HuH-7.5 (cell line): ENCODE results near the gene CPA5.

Experiments used
- DNase-seq: peaks from one replicate; pipeline ENCODE4 v3.0.0; 2011; ENCODE audit warnings: low spot score

CPA5 gene

DNA sequence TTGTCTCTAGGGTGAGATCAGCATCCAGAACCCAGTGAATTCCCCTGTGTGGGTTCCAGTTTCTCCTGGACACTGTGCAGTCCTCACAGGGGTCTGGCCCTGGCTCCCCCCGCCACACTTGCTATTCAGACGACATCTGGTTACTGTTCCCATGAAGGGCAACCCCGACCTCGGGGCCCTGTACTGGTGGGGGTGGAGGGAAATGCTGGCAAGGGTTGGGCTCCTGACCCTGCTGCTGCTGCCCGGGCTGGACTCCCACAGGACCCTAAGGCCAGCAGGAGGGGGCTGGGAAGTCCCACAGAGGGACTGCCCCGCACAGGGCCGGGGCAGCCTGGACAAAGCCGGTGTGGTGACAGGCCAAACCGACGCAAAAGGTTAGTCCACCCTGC lies 34.9 kb downstream of the CPA5 start:
- no peak for DNase-seq

DNA sequence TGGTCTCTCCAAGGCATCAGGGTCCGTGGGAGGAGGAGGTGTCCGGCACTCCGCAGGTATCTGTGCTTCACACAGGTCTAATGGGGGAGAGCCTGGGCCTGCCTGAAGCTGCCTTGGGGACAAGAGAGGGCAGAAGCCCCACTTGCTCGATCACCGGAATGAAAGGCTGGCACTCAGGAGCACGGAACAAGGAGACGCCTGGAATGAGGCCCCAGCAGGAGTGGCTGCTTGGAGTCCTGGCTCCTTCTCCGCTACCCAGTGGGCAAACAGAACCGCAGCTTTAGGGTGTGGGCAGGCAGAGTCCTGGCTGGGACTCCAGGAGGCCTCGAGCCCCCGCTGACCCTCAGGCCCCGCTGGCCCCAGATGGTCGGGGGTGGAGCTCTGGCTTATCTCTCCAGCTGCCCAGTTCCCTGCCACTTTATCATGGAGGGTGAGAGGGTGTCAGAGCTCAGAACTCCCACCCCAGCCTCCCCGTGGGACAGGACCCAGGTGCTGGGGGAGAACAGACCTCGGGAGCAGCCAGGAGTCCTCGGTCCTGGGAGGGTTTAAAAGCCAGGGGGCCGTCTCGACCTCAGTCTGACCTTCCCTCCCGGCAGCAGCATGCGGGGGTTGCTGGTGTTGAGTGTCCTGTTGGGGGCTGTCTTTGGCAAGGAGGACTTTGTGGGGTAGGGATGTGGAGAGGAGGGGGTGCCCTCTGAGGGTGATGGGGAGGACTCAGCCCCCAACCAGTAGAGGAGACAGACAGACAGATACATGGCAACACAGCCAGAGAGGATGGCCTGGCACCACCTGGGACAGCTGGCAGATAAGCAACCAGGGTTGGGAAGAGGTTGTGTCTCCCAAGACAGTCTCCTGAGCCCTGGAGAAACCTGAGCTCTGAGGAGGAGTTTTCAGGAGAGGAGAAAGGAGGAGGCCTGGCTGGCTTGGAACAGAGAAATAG lies 35.6 kb downstream of the CPA5 start, which contains the start of gene CPA1:
TSS of gene CPA1 (plus strand) at position 574 of the 940 bp plus-strand sequence. CDS start at position 601, 27 bp downstream.
- no peak for DNase-seq

DNA sequence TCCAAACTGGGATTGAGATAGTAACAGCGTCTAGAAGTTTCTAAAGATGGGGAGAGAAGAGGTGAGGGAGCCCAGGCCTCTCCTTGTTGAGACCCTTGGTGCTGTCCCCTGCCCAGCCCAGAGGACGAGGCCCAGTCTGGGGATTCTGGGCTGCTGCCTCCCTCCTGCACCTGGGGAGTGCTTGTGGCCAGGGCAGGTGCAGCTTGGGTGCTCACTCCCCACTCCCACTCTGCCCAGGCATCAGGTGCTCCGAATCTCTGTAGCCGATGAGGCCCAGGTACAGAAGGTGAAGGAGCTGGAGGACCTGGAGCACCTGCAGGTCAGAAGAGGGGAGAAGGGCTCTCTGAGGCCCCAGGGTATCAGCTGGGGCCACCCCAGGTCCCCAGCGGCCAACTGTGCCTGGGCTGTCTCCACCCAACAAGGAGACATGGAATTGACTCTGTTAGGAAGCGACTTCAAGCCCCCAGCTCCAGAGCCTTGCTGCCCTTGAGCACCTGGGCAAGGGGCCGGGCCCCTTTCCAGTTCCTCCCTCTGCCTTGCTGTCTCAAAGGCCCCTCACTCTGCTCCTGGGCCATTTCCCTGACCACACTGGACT lies 36.3 kb downstream of the CPA5 start:
- no peak for DNase-seq

DNA sequence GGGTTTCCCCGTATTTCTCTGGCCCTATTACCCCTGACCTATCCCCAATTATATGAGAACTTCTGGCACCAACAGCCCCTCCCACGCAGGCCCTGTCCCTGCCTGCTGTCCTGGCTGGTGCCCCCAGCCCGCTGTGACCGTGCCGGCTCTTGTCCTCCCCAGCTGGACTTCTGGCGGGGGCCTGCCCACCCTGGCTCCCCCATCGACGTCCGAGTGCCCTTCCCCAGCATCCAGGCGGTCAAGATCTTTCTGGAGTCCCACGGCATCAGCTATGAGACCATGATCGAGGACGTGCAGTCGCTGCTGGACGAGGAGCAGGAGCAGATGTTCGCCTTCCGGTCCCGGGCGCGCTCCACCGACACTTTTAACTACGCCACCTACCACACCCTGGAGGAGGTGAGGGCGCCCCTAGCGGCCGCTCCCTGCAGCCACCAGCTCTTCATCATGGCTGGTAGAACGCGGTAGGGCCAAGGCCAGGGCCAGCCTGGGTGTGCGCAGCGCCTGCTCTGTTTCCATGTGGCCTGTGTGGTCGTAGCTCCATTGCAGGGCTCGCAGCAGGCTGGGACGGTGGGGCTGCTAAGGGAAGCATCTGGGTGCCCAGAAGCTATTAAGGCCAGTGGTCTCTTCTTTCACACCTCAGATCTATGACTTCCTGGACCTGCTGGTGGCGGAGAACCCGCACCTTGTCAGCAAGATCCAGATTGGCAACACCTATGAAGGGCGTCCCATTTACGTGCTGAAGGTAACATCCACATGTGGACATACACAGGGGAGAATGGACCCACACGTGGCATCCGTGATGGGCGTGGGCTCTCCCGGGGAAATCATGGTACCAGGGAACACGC lies 37.1 kb downstream of the CPA5 start:
- no peak for DNase-seq

DNA sequence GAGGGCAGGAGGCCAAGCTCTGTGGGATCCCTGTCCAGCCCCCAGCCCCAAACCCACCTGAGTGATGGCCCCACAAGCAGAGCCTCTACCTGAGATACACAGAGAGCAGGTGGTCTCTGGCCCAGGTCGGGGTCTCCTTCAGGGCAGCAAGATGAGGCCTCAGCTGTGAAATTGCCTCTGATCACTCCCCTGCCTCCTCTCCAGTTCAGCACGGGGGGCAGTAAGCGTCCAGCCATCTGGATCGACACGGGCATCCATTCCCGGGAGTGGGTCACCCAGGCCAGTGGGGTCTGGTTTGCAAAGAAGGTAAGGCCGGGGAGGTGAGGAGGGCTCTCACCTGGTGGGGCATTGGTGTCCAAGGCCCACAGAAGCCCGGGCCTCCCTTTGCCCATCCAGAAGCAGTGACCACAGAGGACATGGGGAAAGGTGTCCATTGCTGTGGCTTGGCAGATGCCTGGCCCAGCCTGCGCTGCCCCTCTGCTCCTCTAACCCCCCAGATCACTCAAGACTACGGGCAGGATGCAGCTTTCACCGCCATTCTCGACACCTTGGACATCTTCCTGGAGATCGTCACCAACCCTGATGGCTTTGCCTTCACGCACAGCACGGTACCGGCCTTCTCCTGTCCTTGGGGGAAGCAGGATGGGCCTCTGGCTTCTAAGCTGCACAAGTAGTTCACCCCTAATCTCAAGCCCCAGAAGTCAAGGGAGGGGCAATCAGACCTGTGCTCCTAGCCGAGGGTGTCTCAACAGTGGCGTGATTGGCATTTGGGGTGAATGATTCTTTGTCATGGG lies 38.8 kb downstream of the CPA5 start:
- no peak for DNase-seq

DNA sequence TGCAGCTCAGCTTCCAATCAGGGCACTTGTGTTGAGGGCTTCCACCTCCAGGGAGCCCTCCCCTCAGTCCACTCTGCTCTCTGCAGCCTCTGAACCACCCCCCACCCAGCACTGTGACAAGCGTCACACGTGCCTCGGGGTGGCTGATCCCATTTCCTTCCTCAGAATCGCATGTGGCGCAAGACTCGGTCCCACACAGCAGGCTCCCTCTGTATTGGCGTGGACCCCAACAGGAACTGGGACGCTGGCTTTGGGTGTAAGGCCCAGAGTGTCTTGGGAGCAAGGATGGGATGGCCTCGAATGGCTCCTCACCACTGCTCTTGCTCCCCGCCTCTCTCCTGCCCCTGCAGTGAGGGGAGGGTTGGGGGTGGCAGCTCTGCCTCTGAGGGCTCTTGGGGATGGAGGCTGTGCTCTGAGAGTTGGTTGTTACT lies 39.8 kb downstream of the CPA5 start:
- DNase-seq, result no peak

DNA sequence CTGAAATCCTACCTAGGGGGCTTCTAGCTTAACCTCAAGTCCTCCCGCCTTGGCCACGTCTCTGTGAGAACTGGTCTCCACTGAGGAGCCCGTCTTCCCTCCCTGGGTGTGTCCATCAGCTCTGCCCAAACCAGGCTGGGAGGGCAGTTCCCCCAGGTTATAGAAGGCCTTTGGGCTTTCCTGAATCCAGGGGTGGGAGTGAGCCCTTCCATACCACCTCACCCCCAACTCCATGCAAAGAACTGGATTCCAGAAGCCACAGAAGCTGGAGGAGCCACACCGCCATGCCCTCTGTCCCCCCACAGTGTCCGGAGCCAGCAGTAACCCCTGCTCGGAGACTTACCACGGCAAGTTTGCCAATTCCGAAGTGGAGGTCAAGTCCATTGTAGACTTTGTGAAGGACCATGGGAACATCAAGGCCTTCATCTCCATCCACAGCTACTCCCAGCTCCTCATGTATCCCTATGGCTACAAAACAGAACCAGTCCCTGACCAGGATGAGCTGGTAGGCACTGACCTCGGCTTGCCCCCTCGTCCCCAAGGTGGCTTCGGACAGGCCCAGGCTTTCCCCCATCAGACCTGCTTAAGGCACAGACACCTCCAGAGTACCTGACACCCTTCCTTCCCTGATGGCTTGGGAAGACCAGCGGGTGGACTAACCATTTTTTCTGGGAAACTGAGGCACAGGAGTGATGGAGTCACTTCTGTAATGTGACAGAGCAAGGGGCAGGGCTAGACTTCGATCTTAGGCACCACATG lies 40.4 kb downstream of the CPA5 start:
- no peak for DNase-seq

DNA sequence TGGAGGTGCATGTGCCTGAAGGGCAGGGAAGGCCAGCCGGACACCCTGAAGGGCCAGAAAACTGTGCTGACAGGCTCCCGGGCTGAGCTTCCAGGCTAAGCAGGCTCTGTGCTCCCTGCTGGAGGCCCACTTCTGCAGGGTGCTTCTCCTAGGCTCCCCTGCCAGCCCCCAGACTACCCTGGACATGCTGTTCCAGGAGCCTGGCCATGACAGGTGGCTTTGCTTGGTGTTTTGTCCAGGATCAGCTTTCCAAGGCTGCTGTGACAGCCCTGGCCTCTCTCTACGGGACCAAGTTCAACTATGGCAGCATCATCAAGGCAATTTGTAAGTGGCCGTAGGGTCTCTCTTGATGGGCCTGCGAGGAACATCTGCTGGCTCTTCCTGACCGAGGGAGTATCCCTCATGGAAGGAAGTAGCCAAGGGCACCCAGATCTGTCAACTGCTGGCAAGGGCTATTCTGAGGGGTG lies 41.0 kb downstream of the CPA5 start:
- DNase-seq, result no peak

DNA sequence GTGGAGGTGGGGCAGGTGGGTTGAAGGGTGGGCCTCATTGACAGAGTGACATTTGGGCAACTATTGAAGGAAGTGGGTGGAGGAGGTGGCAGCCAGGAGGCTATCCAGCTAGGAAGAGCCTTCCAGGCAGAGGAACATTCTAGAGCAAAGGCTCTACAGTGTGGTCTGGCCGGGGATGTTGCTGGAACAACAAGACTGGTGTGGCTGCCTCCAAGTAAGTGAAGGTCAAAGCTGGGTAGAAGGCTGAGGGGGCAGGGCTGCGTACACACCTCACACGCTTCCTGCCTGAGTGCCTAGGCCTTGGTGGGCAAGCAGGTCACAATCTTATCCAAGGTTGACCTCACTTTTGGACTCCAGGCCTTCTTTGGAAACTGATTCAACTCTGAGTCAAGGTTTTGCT lies 42.3 kb downstream of the CPA5 start:
- DNase-seq, result no peak

DNA sequence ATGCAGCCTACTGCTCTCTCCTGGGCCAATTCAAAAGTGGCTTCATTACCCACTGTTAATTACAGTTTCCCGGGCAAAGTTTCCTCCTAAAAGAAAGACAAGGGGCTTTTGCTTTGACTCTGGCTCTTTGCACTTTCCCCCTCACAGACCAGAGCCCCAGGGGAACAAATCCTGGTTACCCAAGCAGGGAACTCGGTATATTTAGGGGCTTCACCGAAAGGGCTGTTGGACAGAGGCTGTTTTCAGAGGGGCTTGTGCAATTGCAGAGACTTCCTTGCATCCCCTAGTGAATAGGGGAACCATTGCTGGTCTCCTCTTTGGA lies 42.7 kb downstream of the CPA5 start:
- DNase-seq, result no peak

DNA sequence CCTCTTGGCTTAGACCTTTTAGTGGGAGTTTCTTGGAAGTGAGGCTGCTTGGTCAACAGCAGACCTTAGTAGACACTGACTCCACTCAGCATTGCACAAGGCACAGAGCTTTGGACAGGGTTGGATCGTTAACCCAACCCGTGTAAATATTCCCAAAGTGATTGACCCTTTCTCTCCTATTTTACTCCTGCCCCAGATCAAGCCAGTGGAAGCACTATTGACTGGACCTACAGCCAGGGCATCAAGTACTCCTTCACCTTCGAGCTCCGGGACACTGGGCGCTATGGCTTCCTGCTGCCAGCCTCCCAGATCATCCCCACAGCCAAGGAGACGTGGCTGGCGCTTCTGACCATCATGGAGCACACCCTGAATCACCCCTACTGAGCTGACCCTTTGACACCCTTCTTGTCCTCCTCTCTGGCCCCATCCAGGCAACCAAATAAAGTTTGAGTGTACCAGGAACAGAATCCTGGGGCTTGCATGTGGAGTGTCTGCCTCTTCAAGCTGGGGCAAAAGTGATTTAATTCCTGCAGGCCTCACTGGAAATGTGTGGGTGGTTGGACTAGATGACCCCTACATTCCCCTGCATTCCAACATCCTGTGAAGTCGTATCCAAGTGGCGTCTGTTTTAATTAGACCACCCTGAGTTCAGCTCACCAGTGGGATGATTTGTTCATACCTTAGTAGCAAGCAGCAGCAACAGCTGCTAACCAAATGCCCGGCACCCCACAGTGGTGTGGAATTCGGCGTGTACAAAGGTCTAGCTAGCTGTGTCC lies 43.2 kb downstream of the CPA5 start:
- no peak for DNase-seq

DNA sequence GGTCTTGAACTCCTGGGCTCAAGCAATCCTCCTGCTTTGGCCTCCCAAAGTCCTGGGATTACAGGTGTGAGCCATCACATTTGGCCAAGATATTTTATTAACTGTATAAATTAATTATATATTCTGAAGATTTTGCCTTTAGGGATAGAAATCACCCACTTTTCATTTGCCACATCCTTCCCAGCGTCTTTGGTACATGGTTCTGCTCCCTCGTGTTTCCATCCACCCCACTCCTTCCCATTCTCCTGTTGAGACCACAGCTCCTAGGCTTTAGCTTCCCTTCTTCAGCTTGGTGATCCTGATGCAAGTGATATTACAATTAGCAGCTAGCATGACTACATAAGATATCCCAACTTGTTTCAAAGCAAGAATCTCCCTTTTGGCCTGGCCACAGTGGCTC lies 44.1 kb downstream of the CPA5 start:
- DNase-seq, result no peak

DNA sequence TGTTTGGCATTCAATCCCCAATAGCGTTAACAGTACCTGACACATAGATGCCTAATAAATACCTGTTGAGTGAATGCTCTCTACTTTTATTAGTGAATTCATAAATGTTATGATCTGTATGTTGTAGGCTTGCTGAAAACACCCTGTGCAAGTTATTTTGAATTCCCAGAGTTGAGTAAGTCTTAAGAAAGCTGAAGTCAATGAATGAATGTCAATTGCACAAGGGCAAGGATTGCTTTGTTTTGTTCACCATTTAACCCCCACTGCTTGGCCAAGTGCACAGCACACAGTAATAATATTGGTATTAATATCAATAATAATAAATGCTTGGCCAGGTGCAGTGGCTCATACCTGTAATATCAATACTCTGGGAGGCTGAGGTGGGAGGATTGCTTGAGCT lies 45.9 kb downstream of the CPA5 start:
- no peak for DNase-seq

DNA sequence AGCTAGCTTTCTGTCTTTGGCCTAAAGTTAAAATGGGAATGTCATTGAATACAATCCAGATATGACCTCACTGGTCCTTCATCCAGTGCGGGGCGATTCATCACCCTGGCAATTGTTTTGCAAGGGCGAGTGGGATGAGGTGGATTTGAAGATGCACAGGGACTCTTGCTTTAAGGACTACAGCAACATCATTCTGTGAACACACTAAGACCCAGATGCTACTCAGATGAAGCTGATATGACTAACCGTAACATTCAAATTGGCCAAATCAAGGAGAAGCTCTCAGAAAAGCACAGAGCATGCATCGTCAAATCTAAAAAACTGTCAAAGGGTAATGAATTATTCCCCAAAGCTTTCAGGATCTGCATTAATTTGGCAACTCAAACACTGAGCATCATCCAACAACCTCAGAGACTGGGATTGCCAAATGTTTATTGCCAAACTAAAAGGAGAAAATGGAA lies 48.5 kb downstream of the CPA5 start:
- DNase-seq, result no peak

DNA sequence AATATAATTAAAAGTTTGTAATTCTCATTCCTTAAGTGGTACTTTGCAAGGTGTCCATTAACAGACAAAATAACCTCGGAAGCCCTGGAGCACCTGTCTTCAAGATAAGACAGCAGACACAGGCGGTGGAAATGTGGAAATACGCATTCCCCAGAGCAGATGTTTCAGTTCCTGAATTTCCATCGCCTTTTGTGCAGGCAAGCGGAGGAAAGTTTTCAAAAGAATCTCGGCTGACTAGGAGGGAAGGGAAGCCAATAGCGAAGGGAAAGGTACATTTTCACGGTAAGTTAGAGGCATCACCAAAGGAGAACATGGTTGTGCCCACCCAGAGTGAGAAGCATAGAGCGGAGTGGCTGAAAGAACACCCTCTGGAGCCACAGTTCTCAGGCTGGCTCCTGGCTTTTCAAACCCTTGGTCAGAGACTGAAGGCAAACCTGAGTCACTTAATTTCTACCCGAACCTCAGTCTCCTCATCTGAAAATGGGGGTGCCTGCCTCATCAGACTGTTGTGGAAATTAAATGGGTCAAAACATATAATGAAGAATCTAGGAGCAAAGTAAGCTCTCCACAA lies 49.3 kb downstream of the CPA5 start:
- DNase-seq, result no peak

DNA sequence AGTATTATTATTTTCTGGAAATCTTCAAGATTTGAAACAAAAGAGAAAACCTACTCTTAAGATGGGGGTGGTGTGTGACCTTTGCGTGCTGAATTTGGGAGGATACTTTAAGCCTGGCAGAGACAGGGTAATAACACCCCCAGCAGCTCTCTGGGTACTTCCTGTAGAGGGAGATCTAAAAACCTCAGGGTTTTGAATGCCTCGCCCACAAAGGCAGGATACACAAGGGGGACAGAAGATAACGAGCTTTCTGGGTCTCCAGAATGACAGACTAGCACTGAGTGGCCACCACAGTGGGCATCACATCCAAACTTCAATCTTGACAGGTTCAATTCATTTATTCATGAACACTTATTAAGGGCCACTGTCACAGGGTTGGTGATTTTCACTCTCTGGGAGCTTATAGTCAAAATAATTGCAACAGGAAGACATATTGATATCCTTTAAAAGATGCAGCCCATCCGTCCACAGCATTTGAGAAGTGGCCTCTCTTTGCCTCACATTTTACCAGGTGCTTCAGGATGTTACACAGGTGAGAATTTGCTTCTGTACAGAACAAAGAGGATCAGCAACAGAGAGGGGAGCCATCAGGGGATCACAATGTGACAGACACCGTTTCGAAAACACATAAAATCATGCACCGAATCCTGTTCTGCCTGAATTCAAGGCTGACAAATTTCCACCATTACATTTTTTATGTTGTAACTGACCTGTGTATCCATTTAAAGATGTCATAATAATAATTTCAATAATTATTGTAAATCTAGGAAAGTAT lies 50.0 kb downstream of the CPA5 start:
- DNase-seq, result no peak

DNA sequence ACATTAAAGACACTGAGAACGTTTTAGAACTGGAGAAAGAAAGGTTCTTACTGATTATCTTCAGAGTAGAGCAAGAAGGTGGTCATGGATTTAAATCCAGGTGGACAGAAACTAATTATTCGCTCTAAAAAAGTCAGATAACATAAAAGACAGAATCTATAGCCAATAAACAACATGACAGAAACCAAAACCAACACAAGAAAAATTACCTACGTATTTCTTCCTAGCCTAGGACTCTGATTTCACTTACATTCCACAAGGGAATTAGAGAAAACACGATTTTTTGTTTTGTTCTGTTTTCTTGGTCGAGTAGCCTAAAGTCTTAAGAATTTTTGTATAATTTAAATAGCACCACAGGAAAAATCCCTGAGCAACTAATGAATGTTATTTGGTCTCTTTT lies 50.8 kb downstream of the CPA5 start:
- no peak for DNase-seq

DNA sequence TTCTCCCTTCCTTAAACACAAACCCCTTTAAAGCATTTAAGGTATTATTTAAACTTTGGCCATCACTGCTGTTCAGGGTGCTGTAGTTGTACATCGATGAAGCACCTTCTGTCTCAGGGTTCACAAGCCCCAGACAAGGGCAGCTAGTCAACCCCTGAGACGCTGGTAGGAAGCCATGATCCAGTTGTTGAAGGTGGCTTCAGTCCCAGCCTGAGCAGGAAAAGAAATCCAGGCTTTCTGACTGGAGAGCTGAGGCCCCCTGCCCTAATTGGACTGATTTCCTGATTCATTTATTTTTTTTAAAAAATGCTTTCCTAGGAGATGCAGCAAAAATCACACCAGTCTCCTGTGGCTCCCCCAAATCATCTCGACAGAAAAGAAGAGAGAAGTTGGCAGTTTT lies 51.5 kb downstream of the CPA5 start:
- no peak for DNase-seq
